HepG2 (cell line): ENCODE measurements around the gene URB1. TPM values are rescaled to one million over a fixed set of nuclear protein-coding genes. Genes with fewer than 3 reads are reported as not detected.

Experiments used
- BCL6 ChIP-seq: IDR thresholded peaks from 2 replicates; pipeline ENCODE4 v1.6.1; 2016; ENCODE audit warnings: missing genetic modification reagents, missing compliant biosample characterization
- BHLHE40 ChIP-seq: IDR thresholded peaks from 2 replicates; pipeline ENCODE4 v1.6.1; 2011; ENCODE audit warnings: low read length, improper control_type of control experiment
- BRD4 ChIP-seq: sonication (generic); formaldehyde crosslinking; IDR thresholded peaks from 2 replicates; pipeline ENCODE4 v1.4.0; 2020; ENCODE audit warnings: missing genetic modification reagents
- CBX2 ChIP-seq, 2 experiments: fragments of 200-600 bp in 1 of 2; sonication (generic); formaldehyde crosslinking in 1 of 2; IDR thresholded peaks; 2 replicates each; pipeline versions ENCODE4 v1.7.0 to v1.8.1; 2018 to 2022; ENCODE audit warnings: low read depth in 2 of 2, low read length in 1 of 2, mild to moderate bottlenecking in 1 of 2, missing genetic modification reagents in 1 of 2
- CREM ChIP-seq, 2 experiments: sonication (generic) in 1 of 2; formaldehyde crosslinking in 1 of 2; IDR thresholded peaks; 2 replicates each; pipeline versions ENCODE4 v1.4.0 to v1.6.1; 2016 to 2020; ENCODE audit warnings: antibody characterized with exemption in 1 of 2, mild to moderate bottlenecking in 1 of 2, missing genetic modification reagents in 1 of 2
- ERF ChIP-seq: IDR thresholded peaks from 2 replicates; pipeline ENCODE4 v1.6.1; 2018; ENCODE audit warnings: missing biosample characterization, missing genetic modification reagents
- ETV6 ChIP-seq: sonication (generic); formaldehyde crosslinking; conservative IDR thresholded peaks from 2 replicates; pipeline ENCODE4 v1.4.0; 2020; ENCODE audit warnings: missing genetic modification reagents
- FOXA1 ChIP-seq, 2 experiments: fragments of 450-650 bp in 1 of 2; sonication (generic) in 1 of 2; formaldehyde crosslinking in 1 of 2; IDR thresholded peaks; 2 replicates each; pipeline versions ENCODE4 v1.4.0 to v1.6.1; 2016 to 2020; ENCODE audit warnings: missing genetic modification reagents in 1 of 2
- FOXC1 ChIP-seq: sonication (generic); formaldehyde crosslinking; IDR thresholded peaks from 2 replicates; pipeline ENCODE4 v1.8.0; 2022; ENCODE audit warnings: mild to moderate bottlenecking, missing genetic modification reagents, borderline replicate concordance
- GTF2F1 ChIP-seq: fragments of 150-350 bp; IDR thresholded peaks from 2 replicates; pipeline ENCODE4 v1.6.1; 2014; ENCODE audit warnings: low read length
- GZF1 ChIP-seq: sonication (generic); formaldehyde crosslinking; IDR thresholded peaks from 2 replicates; pipeline ENCODE4 v1.5.1; 2020; ENCODE audit warnings: mild to moderate bottlenecking, missing genetic modification reagents
- HDAC2 ChIP-seq: sonication (generic); formaldehyde crosslinking; IDR thresholded peaks from 2 replicates; pipeline ENCODE4 v1.4.0; 2020; ENCODE audit warnings: missing genetic modification reagents
- HOXD1 ChIP-seq: sonication (generic); formaldehyde crosslinking; IDR thresholded peaks from 2 replicates; pipeline ENCODE4 v1.5.0; 2020; ENCODE audit warnings: missing genetic modification reagents
- NBN ChIP-seq: fragments of 450-650 bp; conservative IDR thresholded peaks from 2 replicates; pipeline ENCODE4 v1.6.1; 2017
- NR1H2 ChIP-seq: sonication (generic); formaldehyde crosslinking; IDR thresholded peaks from 2 replicates; pipeline ENCODE4 v1.8.1; 2022; ENCODE audit warnings: low read depth, missing genetic modification reagents, borderline replicate concordance
- PAX8 ChIP-seq: sonication (generic); formaldehyde crosslinking; IDR thresholded peaks from 2 replicates; pipeline ENCODE4 v1.8.0; 2022; ENCODE audit warnings: mild to moderate bottlenecking, missing genetic modification reagents, borderline replicate concordance
- RFX5 ChIP-seq: IDR thresholded peaks from 2 replicates; pipeline ENCODE4 v1.6.1; 2011; ENCODE audit warnings: low read depth, low read length, improper control_type of control experiment
- SALL1 ChIP-seq: sonication (generic); formaldehyde crosslinking; IDR thresholded peaks from 2 replicates; pipeline ENCODE4 v1.8.0; 2022; ENCODE audit warnings: mild to moderate bottlenecking, missing genetic modification reagents
- SRY ChIP-seq: sonication (generic); formaldehyde crosslinking; IDR thresholded peaks from 2 replicates; pipeline ENCODE4 v1.8.0; 2022; ENCODE audit warnings: mild to moderate bottlenecking, missing genetic modification reagents
- TBX3 ChIP-seq: fragments of 450-650 bp; IDR thresholded peaks from 2 replicates; pipeline ENCODE4 v1.6.1; 2017; ENCODE audit warnings: antibody characterized with exemption, mild to moderate bottlenecking, inconsistent platforms, borderline replicate concordance
- ZEB1 ChIP-seq: IDR thresholded peaks from 2 replicates; pipeline ENCODE4 v1.6.1; 2012; ENCODE audit warnings: mild to moderate bottlenecking, low read depth, inconsistent platforms; ENCODE audit not compliant: insufficient replicate concordance
- ZNF121 ChIP-seq: sonication (generic); formaldehyde crosslinking; IDR thresholded peaks from 2 replicates; pipeline ENCODE4 v1.5.0; 2020; ENCODE audit warnings: mild to moderate bottlenecking, missing genetic modification reagents
- ZNF484 ChIP-seq: sonication (generic); formaldehyde crosslinking; IDR thresholded peaks from 2 replicates; pipeline ENCODE4 v1.5.1; 2020; ENCODE audit warnings: mild to moderate bottlenecking, low read depth, missing genetic modification reagents, borderline replicate concordance
- ZNF557 ChIP-seq: sonication (generic); formaldehyde crosslinking; IDR thresholded peaks from 2 replicates; pipeline ENCODE4 v1.4.0; 2020; ENCODE audit warnings: missing genetic modification reagents
- ZNF605 ChIP-seq: sonication (generic); formaldehyde crosslinking; IDR thresholded peaks from 2 replicates; pipeline ENCODE4 v1.8.0; 2022; ENCODE audit warnings: mild to moderate bottlenecking, missing genetic modification reagents
- ZNF724P ChIP-seq: sonication (generic); formaldehyde crosslinking; IDR thresholded peaks from 2 replicates; pipeline ENCODE4 v1.8.0; 2022; ENCODE audit warnings: missing genetic modification reagents, borderline replicate concordance
- ZNF841 ChIP-seq: sonication (generic); formaldehyde crosslinking; IDR thresholded peaks from 2 replicates; pipeline ENCODE4 v1.8.1; 2023; ENCODE audit warnings: missing genetic modification reagents, borderline replicate concordance
- ZNF878 ChIP-seq: sonication (generic); formaldehyde crosslinking; IDR thresholded peaks from 2 replicates; pipeline ENCODE4 v1.8.1; 2023; ENCODE audit warnings: mild to moderate bottlenecking, missing genetic modification reagents, moderate library complexity
- polyA plus RNA-seq, 8 experiments: library from polyadenylated mRNA; depleted of rRNA in 3 of 8; stranded (reverse) in 7 of 8; unstranded in 1 of 8; fragments of >200 nt; fragmentation: Illumina TruSeq in 4 of 8; extraction: Trizol in 4 of 8; gene quantifications; 2 replicates each; pipeline versions ENCODE4 v1.2.1 to v1.2.3, GENCODE V29; 2011 to 2016; ENCODE audit warnings: low read depth in 4 of 8, missing spikeins in 1 of 8, mixed read lengths in 1 of 8; ENCODE audit not compliant: insufficient read depth in 1 of 8
- total RNA-seq, 5 experiments: library from RNA; depleted of rRNA; stranded (reverse); fragments of >200 nt; fragmentation: Illumina TruSeq; extraction: Trizol; gene quantifications; 2 replicates each; pipeline ENCODE4 v1.2.3, GENCODE V29; 2016; ENCODE audit warnings: low read depth in 1 of 5
- TF ChIP-seq, protein P1 (sequence below): sonication (generic); formaldehyde crosslinking; conservative IDR thresholded peaks from 2 replicates; pipeline ENCODE4 v1.4.0; 2020; ENCODE audit warnings: missing genetic modification reagents
- TF ChIP-seq, protein P2 (sequence below): fragments of 450-650 bp; IDR thresholded peaks from 2 replicates; pipeline ENCODE4 v1.6.1; 2017
- TF ChIP-seq, protein P3 (sequence below): sonication (generic); formaldehyde crosslinking; IDR thresholded peaks from 2 replicates; pipeline ENCODE4 v1.5.1; 2020; ENCODE audit warnings: missing genetic modification reagents, mild to moderate bottlenecking, borderline replicate concordance

The URB1 gene
- total and polyA plus RNA-seq, 2 of the 13 experiments (the other 11 are each of a cell fraction or from before 2014, with no cell fraction given): 4.5 to 16.7 TPM

DNA sequence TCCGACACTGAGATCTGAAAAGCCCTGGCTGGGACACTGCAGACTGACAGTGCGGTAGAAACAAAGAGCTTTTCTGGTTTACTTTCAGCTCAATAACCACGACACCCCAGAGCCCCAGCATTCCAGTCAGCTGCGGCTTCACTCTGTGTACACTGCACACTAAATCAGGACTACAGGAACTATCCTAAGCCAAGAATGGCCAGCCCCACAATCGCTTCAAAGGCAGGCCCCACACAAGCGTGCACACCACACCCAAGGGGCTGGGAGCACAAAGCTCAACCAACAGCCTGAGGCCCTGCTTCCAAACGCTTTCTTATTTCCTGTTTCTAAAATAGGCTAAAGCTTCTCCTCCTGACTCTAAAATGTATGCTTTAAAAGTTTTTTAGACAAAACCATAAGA lies 28.4 kb downstream of the URB1 start (continued):
- TF ChIP-seq ZNF484 (no peak), ZNF557 (CRISPR knock-in tag) (no peak), ERF (CRISPR knock-in tag) (no peak), ZNF121 (peak; percentile 28; the same call in 1 of the 2 replicates), ZEB1 (no peak), ETV6 (CRISPR knock-in tag) (no peak), BCL6 (CRISPR knock-in tag) (0 out of 2 replicates have a peak, but pooled peaks have one; percentile 11), ZNF878 (CRISPR knock-in tag) (no peak), BRD4 (no peak), SALL1 (CRISPR knock-in tag) (peak; percentile 28; the same call in 1 of the 2 replicates), SRY (CRISPR knock-in tag) (no peak), NBN (no peak), BHLHE40 (peak; percentile 39; the same call in 1 of the 2 replicates), GTF2F1 (no peak), FOXC1 (CRISPR knock-in tag) (no peak), NR1H2 (no peak), RFX5 (no peak), CREM (IDR thresholded peaks at IDR 0.05) (peak; percentile 46; the same call in 1 of the 2 replicates), CREM (CRISPR knock-in tag; IDR thresholded peaks at IDR 0.05) (no peak), PAX8 (CRISPR knock-in tag) (no peak), ZNF605 (CRISPR knock-in tag) (no peak), TBX3 (no peak), GZF1 (no peak), ZNF724P (no peak), ZNF841 (CRISPR knock-in tag) (no peak), HDAC2 (CRISPR knock-in tag) (no peak), HOXD1 (CRISPR knock-in tag) (no peak), FOXA1 (IDR thresholded peaks at IDR 0.05) (no peak), FOXA1 (CRISPR knock-in tag; IDR thresholded peaks at IDR 0.05) (peak; percentile 81), CBX2 (IDR thresholded peaks at IDR 0.05; ENCODE audit: low read depth, low read length) (no peak), CBX2 (CRISPR knock-in tag; IDR thresholded peaks at IDR 0.05; ENCODE audit: low read depth) (no peak)
- TF ChIP-seq, protein P1, sequence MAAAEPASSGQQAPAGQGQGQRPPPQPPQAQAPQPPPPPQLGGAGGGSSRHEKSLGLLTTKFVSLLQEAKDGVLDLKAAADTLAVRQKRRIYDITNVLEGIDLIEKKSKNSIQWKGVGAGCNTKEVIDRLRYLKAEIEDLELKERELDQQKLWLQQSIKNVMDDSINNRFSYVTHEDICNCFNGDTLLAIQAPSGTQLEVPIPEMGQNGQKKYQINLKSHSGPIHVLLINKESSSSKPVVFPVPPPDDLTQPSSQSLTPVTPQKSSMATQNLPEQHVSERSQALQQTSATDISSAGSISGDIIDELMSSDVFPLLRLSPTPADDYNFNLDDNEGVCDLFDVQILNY: no peak
- TF ChIP-seq, protein P2, sequence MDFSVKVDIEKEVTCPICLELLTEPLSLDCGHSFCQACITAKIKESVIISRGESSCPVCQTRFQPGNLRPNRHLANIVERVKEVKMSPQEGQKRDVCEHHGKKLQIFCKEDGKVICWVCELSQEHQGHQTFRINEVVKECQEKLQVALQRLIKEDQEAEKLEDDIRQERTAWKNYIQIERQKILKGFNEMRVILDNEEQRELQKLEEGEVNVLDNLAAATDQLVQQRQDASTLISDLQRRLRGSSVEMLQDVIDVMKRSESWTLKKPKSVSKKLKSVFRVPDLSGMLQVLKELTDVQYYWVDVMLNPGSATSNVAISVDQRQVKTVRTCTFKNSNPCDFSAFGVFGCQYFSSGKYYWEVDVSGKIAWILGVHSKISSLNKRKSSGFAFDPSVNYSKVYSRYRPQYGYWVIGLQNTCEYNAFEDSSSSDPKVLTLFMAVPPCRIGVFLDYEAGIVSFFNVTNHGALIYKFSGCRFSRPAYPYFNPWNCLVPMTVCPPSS: no peak
- TF ChIP-seq, protein P3, sequence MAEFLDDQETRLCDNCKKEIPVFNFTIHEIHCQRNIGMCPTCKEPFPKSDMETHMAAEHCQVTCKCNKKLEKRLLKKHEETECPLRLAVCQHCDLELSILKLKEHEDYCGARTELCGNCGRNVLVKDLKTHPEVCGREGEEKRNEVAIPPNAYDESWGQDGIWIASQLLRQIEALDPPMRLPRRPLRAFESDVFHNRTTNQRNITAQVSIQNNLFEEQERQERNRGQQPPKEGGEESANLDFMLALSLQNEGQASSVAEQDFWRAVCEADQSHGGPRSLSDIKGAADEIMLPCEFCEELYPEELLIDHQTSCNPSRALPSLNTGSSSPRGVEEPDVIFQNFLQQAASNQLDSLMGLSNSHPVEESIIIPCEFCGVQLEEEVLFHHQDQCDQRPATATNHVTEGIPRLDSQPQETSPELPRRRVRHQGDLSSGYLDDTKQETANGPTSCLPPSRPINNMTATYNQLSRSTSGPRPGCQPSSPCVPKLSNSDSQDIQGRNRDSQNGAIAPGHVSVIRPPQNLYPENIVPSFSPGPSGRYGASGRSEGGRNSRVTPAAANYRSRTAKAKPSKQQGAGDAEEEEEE (CRISPR knock-in tag): no peak
